A549 (cell line): Measurements from ENCODE around the gene RINL. TPM values are rescaled to one million over a fixed set of nuclear protein-coding genes. Genes with fewer than 3 reads are reported as not detected.

Source experiments
- ATAC-seq, 2 experiments: fragments of 200-7000 bp in 1 of 2; fragments of >200 bp in 1 of 2; cut with Nextera tagmentation in 1 of 2; cut with Tn5 transposase in 1 of 2; 3 replicates each; pipeline versions ENCODE4 v1.8.0 to v1.9.1; 2018 to 2020; ENCODE audit warnings: mild to moderate bottlenecking in 1 of 2, moderate library complexity in 1 of 2
- CTCF ChIA-PET: fragments of 300-600 bp; sonication (Branson Sonifier 250); formaldehyde crosslinking; extraction: SDS; loops from one replicate; lab custom pipeline; 2021; ENCODE audit warnings: antibody characterized with exemption, inconsistent platforms; lab: Yijun Ruan, JAX
- POLR2A ChIA-PET: fragments of 350-600 bp; formaldehyde crosslinking; extraction: SDS; loops from one replicate; lab custom pipeline; 2021; ENCODE audit warnings: antibody characterized with exemption, inconsistent platforms; lab: Yijun Ruan, JAX
- DNase-seq, 2 experiments: peaks; one replicate each; pipeline versions ENCODE4 v3.0.0 to v3.0.0-alpha.2; 2011 to 2016; ENCODE audit warnings: low read depth in 1 of 2, low spot score in 1 of 2
- FAIRE-seq: peaks from 2 replicates; lab custom pipeline; 2011; peaks lifted over from hg19 to GRCh38; lab: Jason Lieb, UNC
- H3K27ac ChIP-seq, 2 experiments: fragments of >200 bp; sonication (Bioruptor Twin); formaldehyde crosslinking; 3 replicates each; pipeline ENCODE4 v1.5.1; 2016 to 2017
- H3K4me1 ChIP-seq: fragments of >200 bp; sonication (Bioruptor Twin); formaldehyde crosslinking; 3 replicates; pipeline ENCODE4 v1.6.1; 2016
- H3K4me2 ChIP-seq: fragments of >200 bp; sonication (Bioruptor Twin); formaldehyde crosslinking; 3 replicates; pipeline ENCODE4 v1.6.1; 2016
- H3K4me3 ChIP-seq: fragments of >200 bp; sonication (Bioruptor Twin); formaldehyde crosslinking; 3 replicates; pipeline ENCODE4 v1.5.1; 2016
- H3K9me3 ChIP-seq: fragments of >200 bp; sonication (Bioruptor Twin); formaldehyde crosslinking; 3 replicates; pipeline ENCODE4 v1.6.1; 2016
- BCL3 ChIP-seq: fragments of >200 bp; sonication (Bioruptor Twin); formaldehyde crosslinking; IDR thresholded peaks from 3 replicates; pipeline ENCODE4 v1.6.1; 2016
- BHLHE40 ChIP-seq: IDR thresholded peaks from 2 replicates; pipeline ENCODE4 v1.6.1; 2012; ENCODE audit warnings: low read depth, low read length, inconsistent platforms
- CBX8 ChIP-seq: fragments of 200-600 bp; sonication (generic); IDR thresholded peaks from 2 replicates; pipeline ENCODE4 v1.6.1; 2016
- CHD2 ChIP-seq: fragments of 150-350 bp; IDR thresholded peaks from 2 replicates; pipeline ENCODE4 v1.6.1; 2014; ENCODE audit warnings: low read length; ENCODE audit not compliant: partially characterized antibody
- EHMT2 ChIP-seq: fragments of 200-600 bp; sonication (generic); IDR thresholded peaks from 2 replicates; pipeline ENCODE4 v1.6.1; 2016; ENCODE audit warnings: antibody characterized with exemption, low read depth, mild to moderate bottlenecking, moderate library complexity
- FOSL2 ChIP-seq, 2 experiments: fragments of 450-650 bp in 1 of 2; fragments of >200 bp in 1 of 2; sonication (Bioruptor Twin) in 1 of 2; formaldehyde crosslinking; IDR thresholded peaks; 2 replicates each; pipeline versions ENCODE4 v1.5.0 to v1.6.1; 2016 to 2020; ENCODE audit warnings: mild to moderate bottlenecking in 1 of 2, moderate library complexity in 1 of 2
- HEYL ChIP-seq: fragments of 250-450 bp; sonication (Bioruptor Pico); IDR thresholded peaks from 2 replicates; pipeline ENCODE4 v1.8.0; 2021; ENCODE audit warnings: mild to moderate bottlenecking, moderate library complexity
- HMGXB4 ChIP-seq: fragments of 250-450 bp; sonication (Bioruptor Pico); IDR thresholded peaks from 2 replicates; pipeline ENCODE4 v1.5.0; 2021; ENCODE audit warnings: mild to moderate bottlenecking, moderate library complexity, borderline replicate concordance
- HOXB5 ChIP-seq: fragments of 250-450 bp; sonication (Bioruptor Pico); IDR thresholded peaks from 2 replicates; pipeline ENCODE4 v1.5.0; 2020; ENCODE audit warnings: mild to moderate bottlenecking, moderate library complexity
- JUN ChIP-seq, 2 experiments: fragments of >200 bp; sonication (Bioruptor Twin); formaldehyde crosslinking; IDR thresholded peaks; 2 replicates in 1 of 2; 3 replicates in 1 of 2; pipeline ENCODE4 v1.6.1; 2016 to 2017
- JUNB ChIP-seq: fragments of >200 bp; sonication (Bioruptor Twin); formaldehyde crosslinking; IDR thresholded peaks from 2 replicates; pipeline ENCODE4 v1.6.1; 2016
- MAX ChIP-seq: IDR thresholded peaks from 2 replicates; pipeline ENCODE4 v1.6.1; 2012
- NFE2L2 ChIP-seq: fragments of 150-350 bp; conservative IDR thresholded peaks from 2 replicates; pipeline ENCODE4 v1.6.1; 2014; ENCODE audit warnings: low read length
- NR3C1 ChIP-seq: fragments of >200 bp; sonication (Bioruptor Twin); formaldehyde crosslinking; IDR thresholded peaks from 3 replicates; pipeline ENCODE4 v1.6.1; 2017
- PBX3 ChIP-seq: IDR thresholded peaks from 2 replicates; pipeline ENCODE4 v1.6.1; 2012
- PHF8 ChIP-seq: fragments of 200-600 bp; sonication (generic); IDR thresholded peaks from 2 replicates; pipeline ENCODE4 v1.6.1; 2016; ENCODE audit warnings: low read depth, mild to moderate bottlenecking, antibody characterized with exemption, moderate library complexity, borderline replicate concordance
- POLR2AphosphoS2 ChIP-seq: conservative IDR thresholded peaks from 2 replicates; pipeline ENCODE4 v1.6.1; 2012; ENCODE audit warnings: low read length, improper control_type of control experiment, inconsistent platforms
- RARB ChIP-seq: fragments of 250-450 bp; sonication (Bioruptor Pico); IDR thresholded peaks from 2 replicates; pipeline ENCODE4 v1.8.0; 2021; ENCODE audit warnings: mild to moderate bottlenecking, moderate library complexity
- RCOR1 ChIP-seq: fragments of 150-350 bp; IDR thresholded peaks from 2 replicates; pipeline ENCODE4 v1.6.1; 2014; ENCODE audit warnings: antibody characterized with exemption, low read length, low read depth
- SREBF2 ChIP-seq: fragments of 450-650 bp; IDR thresholded peaks from 2 replicates; pipeline ENCODE4 v1.6.1; 2014; ENCODE audit warnings: mild to moderate bottlenecking, moderate library complexity
- WGBS: methylation state at CpG from one replicate; pipeline ENCODE4 v1.1.6; 2017; ENCODE audit errors: missing lambda C conversion rate; 5-methylcytosine and 5-hydroxymethylcytosine counted together
- polyA plus RNA-seq, 4 experiments: library from polyadenylated mRNA; depleted of rRNA in 3 of 4; stranded (reverse); fragments of >200 nt; fragmentation: RNase III in 1 of 4; extraction: RNeasy Plus Mini Kit Qiagen cat#74134 plus additional on column Dnase treatment in 1 of 4; gene quantifications; 2 replicates in 3 of 4; 3 replicates in 1 of 4; pipeline ENCODE4 v1.2.3, GENCODE V29; 2011 to 2017

The RINL gene
- polyA plus RNA-seq, 2 of the 4 experiments (the other 2 are of a cell fraction), result 2.9 to 6.3 TPM

- TF ChIP-seq EHMT2 (no peak), SREBF2 (no peak), NFE2L2 (no peak), RCOR1 (no peak), FOSL2 (IDR thresholded peaks at IDR 0.05) (no peak), FOSL2 (CRISPR knock-in tag; IDR thresholded peaks at IDR 0.05) (peak; percentile 3; the same call in 1 of the 2 replicates), RARB (no peak), POLR2AphosphoS2 (peak; percentile 44), BHLHE40 (no peak), NR3C1 (no peak), JUN (IDR thresholded peaks at IDR 0.05) (0 out of 5 replicates have a peak, but pooled peaks of 1 of the 2 experiments have one; percentile 42), CBX8 (no peak), HEYL (CRISPR knock-in tag) (no peak), MAX (no peak), PHF8 (no peak), HMGXB4 (CRISPR knock-in tag) (no peak), HOXB5 (CRISPR knock-in tag) (no peak), PBX3 (no peak), JUNB (no peak)
Measured at GRCh38 chr19:38842439-38843174, 35.5 kb downstream of the RINL start (continued).

GRCh38 chr19:38841787-38842438 is 36.2 kb downstream of the RINL start:
- ChIA-PET POLR2A (interaction anchor here (0.7 to 3.3 kb wide), 3 partner anchors 10 to 49 kb away, joined by 3 to 22 read pairs (median 3); partner anchors contain the start of gene ECH1), CTCF (interaction anchor here (0.6 to 1.6 kb wide), 5 partner anchors 10 to 46 kb away, joined by 3 to 7 read pairs (median 3); partner anchors contain the start of gene ECH1)
- Histone ChIP-seq H3K4me2 (0 out of 3 replicates have a peak overlapping the region, but pooled peaks have one; percentile 0), H3K4me1 (peaks cover 92% of the 10 kb centered on the region), H3K27ac (no peak overlapping the region), H3K4me3 (no peak overlapping the region), H3K9me3 (no peaks in the 10 kb centered on the region)
- FAIRE-seq (no peak), ATAC-seq (no peak), DNase-seq (peak in 1 of 2 experiments; percentile 6)
- TF ChIP-seq CHD2 (peak; percentile 27), BCL3 (no peak)
- whole genome bisulfite sequencing, result 96% methylated on average over 19 of the region's 19 CpGs
